Heart left ventricle (tissue), 16 donors: ENCODE measurements around the gene VHLL. TPM values are rescaled to one million over a fixed set of nuclear protein-coding genes. Genes with fewer than 3 reads are reported as not detected.

ENCODE experiments used
- ATAC-seq, 4 donors: fragments of 200-7000 bp; cut with Tn5 transposase; one replicate each; pipeline ENCODE4 v1.9.1; 2020 to 2022; ENCODE audit warnings: moderate library complexity in 4 of 4, mild to moderate bottlenecking in 3 of 4, moderate number of reproducible peaks in 1 of 4
- DNase-seq, 5 donors: peaks; one replicate each; pipeline ENCODE4 v3.0.0-alpha.2; 2020
- H3K27ac ChIP-seq, 12 donors: fragments of 200-600 bp; sonication (generic) in 4 of 12; one replicate each; pipeline versions ENCODE4 v1.5.0 to v1.8.0; 2016 to 2022; ENCODE audit warnings: mild to moderate bottlenecking in 2 of 12
- H3K27me3 ChIP-seq, 9 donors: fragments of 200-600 bp; sonication (generic) in 2 of 9; one replicate each; pipeline versions ENCODE4 v1.5.1 to v1.8.0; 2016 to 2022; ENCODE audit warnings: mild to moderate bottlenecking in 3 of 9
- H3K36me3 ChIP-seq, 9 donors: fragments of 200-600 bp; sonication (generic) in 2 of 9; one replicate each; pipeline versions ENCODE4 v1.5.0 to v1.8.0; 2018 to 2022; ENCODE audit warnings: mild to moderate bottlenecking in 2 of 9
- H3K4me1 ChIP-seq, 12 donors: fragments of 200-600 bp; sonication (generic) in 4 of 12; one replicate each; pipeline versions ENCODE4 v1.5.0 to v1.8.0; 2016 to 2022; ENCODE audit warnings: mild to moderate bottlenecking in 3 of 12
- H3K4me3 ChIP-seq, 12 donors: fragments of 200-600 bp; sonication (generic) in 4 of 12; one replicate each; pipeline versions ENCODE4 v1.5.0 to v1.8.0; 2017 to 2022; ENCODE audit warnings: mild to moderate bottlenecking in 9 of 12, moderate library complexity in 4 of 12
- H3K9me3 ChIP-seq, 12 donors: fragments of 200-600 bp; sonication (generic) in 4 of 12; one replicate each; pipeline versions ENCODE4 v1.5.0 to v1.8.0; 2016 to 2022; ENCODE audit warnings: mild to moderate bottlenecking in 1 of 12
- POLR2A ChIP-seq, 2 donors: fragments of 450-650 bp; IDR thresholded peaks; one replicate each; pipeline ENCODE4 v1.6.1; 2017; ENCODE audit warnings: antibody characterized with exemption in 2 of 2, mild to moderate bottlenecking in 2 of 2, moderate library complexity in 2 of 2
- WGBS, 4 donors: extraction: QIAGEN DNeasy Blood & Tissue Kit in 2 of 4; methylation state at CpG; one replicate each; pipeline versions ENCODE4 v1.1.5 to v1.1.7; 2013 to 2018; 5-methylcytosine and 5-hydroxymethylcytosine counted together
- intact Hi-C, 10 donors: fragments of 100-400 bp; cut with DNase I; formaldehyde crosslinking; loops; one replicate each; pipeline versions ENCODE4 v1.11.1 to v1.14.2; 2022
- polyA plus RNA-seq, 2 donors: library from polyadenylated mRNA; stranded (reverse); fragments of 200-250 nt; gene quantifications; one replicate each; pipeline ENCODE4 v1.2.3, GENCODE V29; 2013
- total RNA-seq, 9 donors: library from RNA; depleted of rRNA in 2 of 9; stranded (reverse); fragments of >200 nt in 2 of 9; fragmentation: NEBNext Ultra II Directional in 3 of 9; extraction: Animal tissue kit (Norgen Biotek cat#: 25700) in 3 of 9; gene quantifications; one replicate each; pipeline versions ENCODE4 v1.1.0 to v1.2.4, GENCODE V29; 2016 to 2023
- TF ChIP-seq, protein P1 (sequence below), 12 donors: fragments of 200-600 bp; sonication (generic) in 4 of 12; IDR thresholded peaks; one replicate each; pipeline versions ENCODE4 v1.5.0 to v1.8.0; 2018 to 2022; ENCODE audit warnings: antibody characterized with exemption in 12 of 12, mild to moderate bottlenecking in 5 of 12
- donor health status: ischemic (EF 13 %, LVEDD 7.1; RV severe dilation, severe dysfunction).
- donor health status: healthy with polysubstance abuse.
- donor health status: DM: no; HTN: yes; CAD: no.
- donor health status: DM: no; HTN: no; CAD: no.
- donor health status: ischemic (EF 25% LVEDD 6.9; RV normal size, moderate dysfunction).
- donor health status: ischemic (EF 25% LVEDD 5.7; RV mildly dilated, moderate dysfunction).
- donor health status: healthy.
- donor health status: DM: yes; HTN: yes; CAD: no.
- donor health status: ischemic (EF 35%, LVEDD 5.7; RV mildly dilated, moderate dysfunction).
- donor health status: nonischemic (EF 11% LVEDD 7.7; RV severe dilation, severe dysfunction).
- donor health status: DM: yes; HTN: yes; CAD: no.
- donor health status: PGD.
- donor health status: ischemic (EF 29% LVEDD 5.4; RV normal size, mild dysfunction).
- donor health status: nonischemic (EF 23%, LVEDD 6.1; RV moderate dilation, normal function).

The VHLL gene
- total and polyA plus RNA-seq, 11 donors = not detected

- WGBS, 4 donors = 80 to 85% (median 84%) methylated on average over 1 of the region's 1 CpG
- intact Hi-C loops = loop anchor here in 5 of 10 donors (5.0 to 10.0 kb wide), 5 partner anchors 65 to 405 kb away; partner anchors contain the start of genes BGLAP (in 1 of the 5), PAQR6 (in 1 of the 5) and RIT1 (in 1 of the 5)
Measured at GRCh38 chr1:156319664-156320063, 20.6 kb upstream of the VHLL start.

GRCh38 chr1:156316909-156317308 is 17.8 kb upstream of the VHLL start:
- 92 to 95% (median 95%) methylated on average over 7 of the region's 7 CpGs for WGBS, 4 donors
- intact Hi-C loops = loop anchor here in 5 of 10 donors (5.0 to 10.0 kb wide), 5 partner anchors 62 to 402 kb away; partner anchors contain the start of genes BGLAP (in 1 of the 5), PAQR6 (in 1 of the 5) and RIT1 (in 1 of the 5)
- no peak for ATAC-seq

More at GRCh38 chr1:156319664-156320063, 20.6 kb upstream of the VHLL start:
- H3K4me1 ChIP-seq = no peaks in the 10 kb centered on the region
- no peaks in the 10 kb centered on the region for H3K9me3 ChIP-seq
- ATAC-seq (no peak), DNase-seq (no peak)
- TF ChIP-seq, protein P1, sequence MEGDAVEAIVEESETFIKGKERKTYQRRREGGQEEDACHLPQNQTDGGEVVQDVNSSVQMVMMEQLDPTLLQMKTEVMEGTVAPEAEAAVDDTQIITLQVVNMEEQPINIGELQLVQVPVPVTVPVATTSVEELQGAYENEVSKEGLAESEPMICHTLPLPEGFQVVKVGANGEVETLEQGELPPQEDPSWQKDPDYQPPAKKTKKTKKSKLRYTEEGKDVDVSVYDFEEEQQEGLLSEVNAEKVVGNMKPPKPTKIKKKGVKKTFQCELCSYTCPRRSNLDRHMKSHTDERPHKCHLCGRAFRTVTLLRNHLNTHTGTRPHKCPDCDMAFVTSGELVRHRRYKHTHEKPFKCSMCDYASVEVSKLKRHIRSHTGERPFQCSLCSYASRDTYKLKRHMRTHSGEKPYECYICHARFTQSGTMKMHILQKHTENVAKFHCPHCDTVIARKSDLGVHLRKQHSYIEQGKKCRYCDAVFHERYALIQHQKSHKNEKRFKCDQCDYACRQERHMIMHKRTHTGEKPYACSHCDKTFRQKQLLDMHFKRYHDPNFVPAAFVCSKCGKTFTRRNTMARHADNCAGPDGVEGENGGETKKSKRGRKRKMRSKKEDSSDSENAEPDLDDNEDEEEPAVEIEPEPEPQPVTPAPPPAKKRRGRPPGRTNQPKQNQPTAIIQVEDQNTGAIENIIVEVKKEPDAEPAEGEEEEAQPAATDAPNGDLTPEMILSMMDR (IDR thresholded peaks at IDR 0.05) = peak; percentile 23 to 62 (median 46)
- TF ChIP-seq POLR2A (IDR thresholded peaks at IDR 0.05) = no peak
- H3K4me3 ChIP-seq = no peak overlapping the region
- H3K36me3 ChIP-seq = peaks cover 8 to 100% (median 100%) of the 10 kb centered on the region in 9 donors
- no peak overlapping the region for H3K27ac ChIP-seq
- H3K27me3 ChIP-seq = no peaks in the 10 kb centered on the region

GRCh38 chr1:156310962-156311361 is 11.9 kb upstream of the VHLL start:
- no peak for ATAC-seq
- 85 to 92% (median 89%) methylated on average over 5 to 6 of the region's 6 CpGs for WGBS, 4 donors
- intact Hi-C loops = loop anchor here in 4 of 10 donors (10.0 kb wide), 4 partner anchors 56 to 396 kb away; partner anchors contain the start of genes BGLAP (in 1 of the 4), PAQR6 (in 1 of the 4) and RIT1 (in 1 of the 4)

More at GRCh38 chr1:156316909-156317308, 17.8 kb upstream of the VHLL start:
- Histone ChIP-seq H3K4me1 (no peaks in the 10 kb centered on the region), H3K36me3 (peaks cover 5 to 100% (median 100%) of the 10 kb centered on the region in 9 donors), H3K27ac (no peak overlapping the region), H3K9me3 (no peaks in the 10 kb centered on the region), H3K4me3 (no peak overlapping the region), H3K27me3 (no peaks in the 10 kb centered on the region)
- TF ChIP-seq POLR2A (IDR thresholded peaks at IDR 0.05) = no peak
- TF ChIP-seq, protein P1 (IDR thresholded peaks at IDR 0.05) = no peak
- no peak for DNase-seq

GRCh38 chr1:156308078-156308477 is 9.0 kb upstream of the VHLL start:
- peaks cover 0 to 92% (median 84%) of the 10 kb centered on the region in 9 donors for H3K36me3 ChIP-seq
- H3K27ac ChIP-seq = no peak overlapping the region
- H3K27me3 ChIP-seq = no peaks in the 10 kb centered on the region
- intact Hi-C loops = no loop called here
- no peak for TF ChIP-seq POLR2A (IDR thresholded peaks at IDR 0.05)
- TF ChIP-seq, protein P1 (IDR thresholded peaks at IDR 0.05) = no peak
- no peaks in the 10 kb centered on the region for H3K4me1 ChIP-seq
- H3K9me3 ChIP-seq = no peaks in the 10 kb centered on the region
- no peak overlapping the region for H3K4me3 ChIP-seq
- no peak for ATAC-seq
- DNase-seq = no peak

More at GRCh38 chr1:156310962-156311361, 11.9 kb upstream of the VHLL start:
- H3K4me3 ChIP-seq = no peak overlapping the region
- no peak overlapping the region for H3K27ac ChIP-seq
- TF ChIP-seq, protein P1 (IDR thresholded peaks at IDR 0.05) = no peak
- TF ChIP-seq POLR2A (IDR thresholded peaks at IDR 0.05) = no peak
- H3K36me3 ChIP-seq = peaks cover 0 to 100% (median 96%) of the 10 kb centered on the region in 9 donors
- no peaks in the 10 kb centered on the region for H3K4me1 ChIP-seq
- no peaks in the 10 kb centered on the region for H3K9me3 ChIP-seq
- no peaks in the 10 kb centered on the region for H3K27me3 ChIP-seq
- no peak for DNase-seq
